ENCODE data around the gene VEGFA.

VEGFA gene

DNA sequence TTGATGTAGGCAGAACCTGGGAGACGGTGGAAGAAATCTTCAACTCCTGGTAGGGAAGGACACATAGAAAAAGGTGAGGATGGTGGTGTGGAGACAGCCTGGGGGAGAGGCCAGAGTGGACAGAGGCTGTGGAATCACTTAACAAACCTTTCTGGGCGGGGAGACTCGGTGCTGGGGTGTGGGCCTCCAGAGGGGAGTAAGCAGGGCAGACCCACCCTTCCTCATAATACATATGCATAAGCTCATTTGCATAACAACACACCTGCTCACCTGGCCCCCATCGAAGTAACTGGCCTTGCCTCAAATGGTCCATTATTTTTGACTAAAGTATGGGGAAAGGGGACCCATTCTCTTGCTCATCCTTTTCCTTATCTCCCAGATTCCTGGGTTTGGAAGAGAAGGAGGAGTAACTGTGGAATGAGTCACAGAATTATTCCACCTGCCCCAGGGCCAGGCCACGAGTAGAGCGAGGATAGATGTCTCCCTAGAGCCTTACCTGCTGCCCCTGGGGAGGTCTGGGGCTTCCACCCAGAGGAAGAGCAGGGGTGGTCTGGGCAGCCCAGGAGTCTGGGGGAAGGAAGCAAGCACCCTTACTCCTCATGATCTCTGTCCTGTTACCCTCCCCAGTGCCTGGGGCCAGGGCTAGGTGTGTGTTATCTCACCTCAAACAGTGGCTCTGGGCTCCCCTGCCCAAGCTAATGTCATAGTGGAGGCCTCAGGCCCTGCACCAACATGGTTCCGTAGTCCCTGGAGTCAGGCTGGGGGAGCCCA, 10.7 kb upstream of the VEGFA start:
- DNase-seq (ENCODE audit: low spot score): no peak

DNA sequence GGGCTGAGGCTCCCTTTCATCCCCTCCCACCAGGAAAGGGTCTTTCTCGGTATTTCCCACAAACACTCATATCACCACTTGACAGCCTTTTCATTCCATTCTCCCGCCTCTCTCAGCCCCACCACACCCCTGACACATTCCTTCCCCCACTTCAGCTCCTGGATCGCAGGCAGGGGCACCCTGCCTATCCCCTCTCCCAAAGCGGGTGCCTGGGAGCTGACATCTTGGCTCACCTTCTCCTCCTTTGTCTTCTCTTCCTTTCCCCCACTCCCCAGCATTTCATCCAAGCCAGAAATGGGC, 10.2 kb upstream of the VEGFA start:
- DNase-seq (ENCODE audit: low spot score): no peak

DNA sequence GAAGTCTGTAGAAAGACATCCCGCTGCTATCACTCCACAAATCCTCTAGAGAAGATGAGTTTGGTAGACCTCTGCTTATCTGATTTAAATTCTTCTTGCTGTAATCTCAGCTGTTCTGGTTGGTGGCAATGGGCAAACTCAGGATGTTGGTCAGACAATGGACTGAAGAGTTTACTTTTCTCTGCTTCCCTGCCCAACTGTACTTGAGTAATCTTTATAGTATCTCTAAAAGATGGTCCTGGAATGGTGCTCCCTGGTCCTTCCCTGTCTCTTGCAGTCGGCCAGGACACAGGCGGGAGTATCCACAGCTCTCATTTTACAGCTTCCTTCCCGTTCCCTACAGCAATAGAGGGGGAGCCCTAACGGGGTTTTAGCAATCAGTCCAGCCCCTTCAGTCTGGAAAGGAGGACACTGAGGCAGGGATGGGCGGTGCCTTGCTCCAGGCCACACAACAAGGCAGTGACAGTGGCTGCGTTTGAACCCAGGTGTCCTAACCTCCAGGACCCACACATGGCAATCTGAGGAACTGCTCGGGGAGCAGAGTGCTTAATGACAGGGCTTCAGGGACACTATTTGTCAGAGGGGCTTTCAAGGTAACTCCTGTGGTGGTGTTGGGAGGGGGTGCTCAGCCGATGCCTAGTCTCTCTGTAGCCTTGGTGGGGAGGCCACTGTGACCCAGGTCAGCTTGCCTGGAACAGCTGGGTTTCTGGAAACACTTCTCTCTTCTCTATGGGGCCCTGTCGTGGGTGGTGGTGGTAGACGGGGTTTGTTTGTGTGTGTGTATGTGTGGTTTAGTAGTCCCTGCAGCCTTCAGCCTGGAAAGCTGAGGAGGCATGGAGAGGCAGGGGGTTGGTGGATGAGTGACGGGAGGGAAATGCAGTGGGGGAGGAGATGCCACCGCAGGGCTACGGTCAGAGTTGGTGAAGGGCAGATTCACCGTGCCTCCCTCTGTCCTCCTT, 9.5 kb upstream of the VEGFA start:
- DNase-seq (ENCODE audit: low spot score): no peak

DNA sequence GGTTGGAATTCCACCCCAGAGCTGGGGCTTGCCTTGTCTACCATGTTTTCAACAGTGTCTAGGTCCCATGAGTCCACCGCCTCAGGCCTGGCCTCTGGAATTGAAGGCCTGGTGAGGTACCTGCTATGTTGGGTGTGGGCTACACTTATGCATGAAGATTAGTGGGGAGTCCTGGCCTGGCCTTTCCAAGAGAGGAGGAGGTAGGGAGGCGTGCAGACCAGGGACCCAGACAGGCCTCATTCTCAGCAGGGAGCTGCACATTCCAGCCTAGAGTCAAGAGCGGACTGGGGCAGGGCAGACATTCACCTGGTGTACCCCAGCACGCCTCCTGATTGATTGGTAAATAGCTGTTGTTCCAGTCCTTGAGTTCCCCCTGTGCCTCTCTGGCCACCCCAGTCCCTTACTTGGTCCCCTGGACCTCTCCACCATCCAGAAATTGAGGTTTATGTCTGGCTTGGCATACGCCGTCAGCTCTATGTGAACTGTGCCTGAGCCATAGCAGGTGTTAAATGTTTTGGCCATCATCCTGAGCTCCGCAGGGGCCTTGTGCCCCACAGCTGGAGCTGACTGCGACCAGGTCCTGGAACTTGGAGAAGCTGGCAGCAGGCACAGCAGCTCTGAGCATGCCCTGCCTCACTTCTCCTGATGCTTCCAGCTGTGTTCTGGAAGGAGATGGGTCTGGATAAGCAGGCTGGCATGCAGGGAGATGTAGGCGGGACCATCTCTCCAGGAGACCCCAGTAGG, 8.2 kb upstream of the VEGFA start:
- DNase-seq (ENCODE audit: low spot score): no peak

DNA sequence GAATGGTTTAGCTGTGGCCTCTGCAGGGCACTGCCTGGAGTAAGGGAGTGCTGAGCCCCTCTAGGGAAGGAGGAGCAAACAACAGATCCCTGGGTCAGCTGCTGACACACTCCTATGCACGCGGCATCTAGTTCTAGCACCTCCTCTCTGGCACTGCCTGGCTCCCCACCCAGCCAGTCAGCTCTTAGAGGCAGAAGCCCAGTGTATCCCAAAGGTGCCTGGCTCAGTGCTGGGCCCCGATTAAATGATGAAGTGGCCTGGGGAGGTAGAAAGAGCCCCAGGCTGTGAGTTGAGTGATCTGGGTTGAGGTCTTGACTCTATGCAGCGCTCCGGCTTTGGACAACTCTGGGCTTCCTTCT, 7.6 kb upstream of the VEGFA start:
- no peak for DNase-seq (ENCODE audit: low spot score)

DNA sequence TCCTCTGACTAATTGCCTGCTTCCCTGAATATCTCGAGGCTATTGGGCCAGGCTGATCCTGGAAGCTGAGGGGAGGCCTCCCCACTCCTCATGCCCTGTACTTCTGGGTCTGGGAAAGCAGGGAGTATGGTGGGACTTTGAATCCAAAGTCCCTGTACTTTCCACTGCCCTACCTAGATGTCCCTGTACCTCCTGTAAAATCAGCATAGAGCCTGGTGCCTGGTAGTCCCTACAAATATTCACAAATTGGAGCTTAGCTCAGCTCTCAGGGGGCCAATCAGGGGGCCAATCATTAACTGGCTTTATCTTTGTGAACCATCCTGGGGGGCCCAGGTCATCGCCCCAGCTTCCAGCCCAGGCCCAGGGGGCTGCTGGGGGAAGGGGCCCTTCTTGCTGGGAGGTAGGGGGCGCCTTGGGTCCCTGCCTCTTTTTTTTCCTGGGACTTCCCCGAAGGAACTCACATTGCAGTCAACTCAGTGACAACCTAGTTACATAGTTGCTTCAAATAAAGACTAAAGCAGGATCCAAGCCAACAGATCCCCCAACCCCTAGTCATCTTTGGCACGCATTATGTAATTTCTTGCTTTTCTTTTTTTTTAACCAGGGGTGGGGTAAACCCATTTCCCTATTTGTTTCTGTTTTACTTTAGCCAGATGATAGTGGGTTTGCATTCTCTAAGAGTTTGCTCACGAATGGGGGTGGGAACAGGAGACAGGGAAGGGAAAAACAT, 6.9 kb upstream of the VEGFA start:
- no peak for DNase-seq (ENCODE audit: low spot score)

DNA sequence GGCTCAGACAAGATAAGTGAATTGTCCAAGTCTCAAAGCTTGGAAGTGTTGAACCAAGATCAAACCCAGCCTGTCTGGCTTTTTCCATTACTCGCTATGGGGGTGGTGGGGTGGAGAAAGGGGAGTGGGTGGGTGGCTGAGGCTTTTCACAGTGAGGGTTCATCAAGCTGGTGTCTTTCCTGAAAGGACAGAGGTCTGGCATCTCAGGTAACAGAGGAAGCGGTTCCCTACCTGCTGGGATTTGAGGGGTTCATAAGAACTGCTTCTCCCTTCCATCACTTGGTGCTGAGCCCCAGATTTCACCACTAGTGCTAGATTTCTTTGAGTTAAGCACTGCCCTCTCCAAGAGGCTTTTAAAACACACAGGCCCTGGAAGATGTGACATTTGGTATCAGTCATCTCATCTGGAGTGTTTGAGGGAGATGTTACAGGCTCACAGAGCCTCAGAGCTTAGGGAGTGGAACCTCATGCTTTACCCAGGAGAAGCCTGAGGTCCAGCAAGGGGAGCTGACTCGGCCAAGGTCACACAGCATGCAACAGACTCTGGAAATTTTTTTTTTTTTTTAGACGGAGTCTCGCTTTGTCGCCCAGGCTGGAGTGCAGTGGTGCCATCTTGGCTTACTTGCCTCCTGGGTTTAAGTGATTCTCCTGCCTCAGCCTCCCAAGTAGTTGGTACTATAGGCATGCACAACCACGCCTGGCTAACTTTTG, 6.0 kb upstream of the VEGFA start:
- no peak for DNase-seq (ENCODE audit: low spot score)

DNA sequence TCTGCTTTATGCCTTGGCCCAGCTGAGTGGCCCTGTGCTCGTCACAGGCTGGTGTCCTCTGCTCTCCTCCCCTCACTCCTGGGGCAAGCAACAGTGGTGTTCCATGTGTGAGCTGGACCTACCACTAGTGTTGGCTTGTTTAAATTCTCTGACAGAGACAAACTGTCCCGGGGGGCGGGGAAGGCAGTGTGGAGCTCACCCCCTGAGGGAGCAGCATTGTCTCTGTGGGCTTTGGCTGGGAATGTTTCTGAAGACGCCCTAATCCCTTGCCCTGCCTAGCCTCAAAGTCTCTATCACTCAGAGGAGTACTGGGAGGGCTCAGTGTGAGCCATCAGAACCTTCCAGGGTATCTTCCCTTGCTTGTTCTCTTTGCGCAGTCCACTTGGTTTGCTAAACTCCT, 5.2 kb upstream of the VEGFA start:
- no peak for DNase-seq (ENCODE audit: low spot score)

DNA sequence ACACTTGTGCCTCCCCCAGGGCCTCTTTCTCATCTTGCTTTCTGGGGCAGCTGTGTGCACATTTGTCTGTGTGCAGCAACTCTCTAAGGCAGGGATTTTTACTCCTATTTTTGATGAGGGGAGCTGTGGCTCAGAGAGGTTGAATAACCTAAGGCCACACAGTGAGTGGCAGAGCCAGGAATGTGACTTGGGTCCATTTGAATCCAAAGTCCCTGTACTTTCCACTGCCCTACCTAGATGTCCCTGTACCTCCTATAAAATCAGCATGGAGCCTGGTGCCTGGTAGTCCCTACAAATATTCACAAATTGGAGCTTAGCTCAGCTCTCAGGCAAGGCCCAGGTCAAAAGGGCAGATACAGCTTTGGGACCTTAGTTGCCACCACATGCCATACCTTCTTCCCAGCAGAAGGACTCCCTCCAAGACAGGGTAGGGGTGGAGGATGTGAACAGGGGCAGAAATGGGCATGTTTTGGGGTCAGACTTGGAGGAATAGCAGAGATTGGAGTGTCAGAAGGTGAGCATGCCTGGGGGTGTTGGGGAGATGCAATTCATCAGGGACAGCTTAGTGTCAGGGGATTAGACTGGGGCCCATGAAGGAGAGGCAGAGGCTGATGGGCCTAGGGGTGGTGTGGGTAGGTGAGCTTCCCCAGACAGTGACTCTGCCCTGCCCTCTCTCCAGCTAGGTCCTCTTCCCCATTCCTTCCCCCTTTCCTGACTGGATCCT, 4.1 kb upstream of the VEGFA start:
- no peak for DNase-seq (ENCODE audit: low spot score)

DNA sequence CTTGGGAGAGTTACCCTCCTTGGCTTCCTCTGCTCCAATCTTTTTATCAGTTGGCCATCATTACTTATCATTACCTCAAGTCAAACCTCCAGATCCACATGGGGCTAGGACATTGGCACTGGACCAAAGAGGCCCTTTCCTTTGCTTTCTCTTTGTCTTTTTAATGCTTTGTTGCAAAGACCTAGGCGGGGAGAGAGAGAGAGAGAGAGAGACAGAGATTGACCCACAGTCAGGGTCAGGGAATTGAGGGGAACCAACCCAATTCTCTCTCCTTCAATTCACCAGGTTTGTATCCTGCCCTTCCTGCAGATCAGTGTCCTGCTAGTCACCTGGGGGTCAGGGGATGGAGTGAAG, 3.5 kb upstream of the VEGFA start:
- DNase-seq (ENCODE audit: low spot score): no peak

DNA sequence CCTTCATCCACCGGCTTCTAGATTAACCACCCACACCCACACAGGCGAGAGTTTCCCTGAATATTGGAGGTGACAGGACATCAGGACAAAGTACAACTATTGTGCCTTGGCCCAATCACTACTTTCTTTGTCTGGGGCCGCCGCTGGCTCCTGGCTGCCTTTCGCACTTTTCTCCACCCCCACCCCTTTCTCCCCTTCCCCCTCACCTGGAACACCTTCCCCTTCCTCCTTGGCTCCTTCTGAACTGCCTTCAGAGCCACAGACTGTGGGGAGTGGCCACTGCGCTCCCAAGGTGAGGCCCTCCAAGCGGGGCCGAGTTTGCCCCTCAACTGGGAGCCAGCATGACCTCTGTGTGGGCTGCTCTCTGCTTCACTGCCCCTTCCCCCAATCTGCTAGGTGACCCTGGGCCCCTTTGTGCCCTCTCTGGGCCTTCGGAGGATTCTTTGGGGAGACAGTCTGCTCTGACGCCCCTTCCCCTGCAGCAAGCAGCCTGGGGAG, 3.0 kb upstream of the VEGFA start:
- no peak for DNase-seq (ENCODE audit: low spot score)

DNA sequence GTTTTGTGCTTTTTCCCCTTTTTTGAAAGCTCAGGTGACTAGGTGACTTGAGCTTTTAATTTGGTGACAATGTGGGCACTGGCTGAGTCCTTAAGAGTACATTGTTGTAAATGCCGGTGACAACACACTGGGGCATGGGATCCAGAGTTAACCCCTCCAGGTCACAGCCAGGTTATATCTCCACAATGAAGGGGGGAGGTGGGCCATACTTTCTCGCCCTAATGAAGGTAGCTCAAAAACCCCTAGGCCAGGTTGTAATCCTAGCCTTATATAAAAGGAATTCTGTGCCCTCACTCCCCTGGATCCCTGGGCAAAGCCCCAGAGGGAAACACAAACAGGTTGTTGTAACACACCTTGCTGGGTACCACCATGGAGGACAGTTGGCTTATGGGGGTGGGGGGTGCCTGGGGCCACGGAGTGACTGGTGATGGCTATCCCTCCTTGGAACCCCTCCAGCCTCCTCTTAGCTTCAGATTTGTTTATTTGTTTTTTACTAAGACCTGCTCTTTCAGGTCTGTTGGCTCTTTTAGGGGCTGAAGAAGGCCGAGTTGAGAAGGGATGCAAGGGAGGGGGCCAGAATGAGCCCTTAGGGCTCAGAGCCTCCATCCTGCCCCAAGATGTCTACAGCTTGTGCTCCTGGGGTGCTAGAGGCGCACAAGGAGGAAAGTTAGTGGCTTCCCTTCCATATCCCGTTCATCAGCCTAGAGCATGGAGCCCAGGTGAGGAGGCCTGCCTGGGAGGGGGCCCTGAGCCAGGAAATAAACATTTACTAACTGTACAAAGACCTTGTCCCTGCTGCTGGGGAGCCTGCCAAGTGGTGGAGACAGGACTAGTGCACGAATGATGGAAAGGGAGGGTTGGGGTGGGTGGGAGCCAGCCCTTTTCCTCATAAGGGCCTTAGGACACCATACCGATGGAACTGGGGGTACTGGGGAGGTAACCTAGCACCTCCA, 2.2 kb upstream of the VEGFA start:
- DNase-seq (ENCODE audit: low spot score): no peak

DNA sequence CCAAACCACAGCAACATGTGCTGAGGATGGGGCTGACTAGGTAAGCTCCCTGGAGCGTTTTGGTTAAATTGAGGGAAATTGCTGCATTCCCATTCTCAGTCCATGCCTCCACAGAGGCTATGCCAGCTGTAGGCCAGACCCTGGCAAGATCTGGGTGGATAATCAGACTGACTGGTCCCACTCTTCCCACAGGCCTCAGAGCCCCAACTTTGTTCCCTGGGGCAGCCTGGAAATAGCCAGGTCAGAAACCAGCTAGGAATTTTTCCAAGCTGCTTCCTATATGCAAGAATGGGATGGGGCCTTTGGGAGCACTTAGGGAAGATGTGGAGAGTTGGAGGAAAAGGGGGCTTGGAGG, 1.5 kb upstream of the VEGFA start:
- DNase-seq (ENCODE audit: low spot score): no peak

DNA sequence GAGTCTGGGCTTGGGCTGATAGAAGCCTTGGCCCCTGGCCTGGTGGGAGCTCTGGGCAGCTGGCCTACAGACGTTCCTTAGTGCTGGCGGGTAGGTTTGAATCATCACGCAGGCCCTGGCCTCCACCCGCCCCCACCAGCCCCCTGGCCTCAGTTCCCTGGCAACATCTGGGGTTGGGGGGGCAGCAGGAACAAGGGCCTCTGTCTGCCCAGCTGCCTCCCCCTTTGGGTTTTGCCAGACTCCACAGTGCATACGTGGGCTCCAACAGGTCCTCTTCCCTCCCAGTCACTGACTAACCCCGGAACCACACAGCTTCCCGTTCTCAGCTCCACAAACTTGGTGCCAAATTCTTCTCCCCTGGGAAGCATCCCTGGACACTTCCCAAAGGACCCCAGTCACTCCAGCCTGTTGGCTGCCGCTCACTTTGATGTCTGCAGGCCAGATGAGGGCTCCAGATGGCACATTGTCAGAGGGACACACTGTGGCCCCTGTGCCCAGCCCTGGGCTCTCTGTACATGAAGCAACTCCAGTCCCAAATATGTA, 957 bp upstream of the VEGFA start:
- peak; percentile 94 for DNase-seq (ENCODE audit: low spot score)

DNA sequence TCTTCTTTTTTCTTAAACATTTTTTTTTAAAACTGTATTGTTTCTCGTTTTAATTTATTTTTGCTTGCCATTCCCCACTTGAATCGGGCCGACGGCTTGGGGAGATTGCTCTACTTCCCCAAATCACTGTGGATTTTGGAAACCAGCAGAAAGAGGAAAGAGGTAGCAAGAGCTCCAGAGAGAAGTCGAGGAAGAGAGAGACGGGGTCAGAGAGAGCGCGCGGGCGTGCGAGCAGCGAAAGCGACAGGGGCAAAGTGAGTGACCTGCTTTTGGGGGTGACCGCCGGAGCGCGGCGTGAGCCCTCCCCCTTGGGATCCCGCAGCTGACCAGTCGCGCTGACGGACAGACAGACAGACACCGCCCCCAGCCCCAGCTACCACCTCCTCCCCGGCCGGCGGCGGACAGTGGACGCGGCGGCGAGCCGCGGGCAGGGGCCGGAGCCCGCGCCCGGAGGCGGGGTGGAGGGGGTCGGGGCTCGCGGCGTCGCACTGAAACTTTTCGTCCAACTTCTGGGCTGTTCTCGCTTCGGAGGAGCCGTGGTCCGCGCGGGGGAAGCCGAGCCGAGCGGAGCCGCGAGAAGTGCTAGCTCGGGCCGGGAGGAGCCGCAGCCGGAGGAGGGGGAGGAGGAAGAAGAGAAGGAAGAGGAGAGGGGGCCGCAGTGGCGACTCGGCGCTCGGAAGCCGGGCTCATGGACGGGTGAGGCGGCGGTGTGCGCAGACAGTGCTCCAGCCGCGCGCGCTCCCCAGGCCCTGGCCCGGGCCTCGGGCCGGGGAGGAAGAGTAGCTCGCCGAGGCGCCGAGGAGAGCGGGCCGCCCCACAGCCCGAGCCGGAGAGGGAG, 580 bp downstream of the VEGFA start:
- peak; percentile 90 for DNase-seq (ENCODE audit: low spot score)

DNA sequence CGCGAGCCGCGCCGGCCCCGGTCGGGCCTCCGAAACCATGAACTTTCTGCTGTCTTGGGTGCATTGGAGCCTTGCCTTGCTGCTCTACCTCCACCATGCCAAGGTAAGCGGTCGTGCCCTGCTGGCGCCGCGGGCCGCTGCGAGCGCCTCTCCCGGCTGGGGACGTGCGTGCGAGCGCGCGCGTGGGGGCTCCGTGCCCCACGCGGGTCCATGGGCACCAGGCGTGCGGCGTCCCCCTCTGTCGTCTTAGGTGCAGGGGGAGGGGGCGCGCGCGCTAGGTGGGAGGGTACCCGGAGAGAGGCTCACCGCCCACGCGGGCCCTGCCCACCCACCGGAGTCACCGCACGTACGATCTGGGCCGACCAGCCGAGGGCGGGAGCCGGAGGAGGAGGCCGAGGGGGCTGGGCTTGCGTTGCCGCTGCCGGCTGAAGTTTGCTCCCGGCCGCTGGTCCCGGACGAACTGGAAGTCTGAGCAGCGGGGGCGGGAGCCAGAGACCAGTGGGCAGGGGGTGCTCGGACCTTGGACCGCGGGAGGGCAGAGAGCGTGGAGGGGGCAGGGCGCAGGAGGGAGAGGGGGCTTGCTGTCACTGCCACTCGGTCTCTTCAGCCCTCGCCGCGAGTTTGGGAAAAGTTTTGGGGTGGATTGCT, 1.3 kb downstream of the VEGFA start:
- peak; percentile 80 for DNase-seq (ENCODE audit: low spot score)

DNA sequence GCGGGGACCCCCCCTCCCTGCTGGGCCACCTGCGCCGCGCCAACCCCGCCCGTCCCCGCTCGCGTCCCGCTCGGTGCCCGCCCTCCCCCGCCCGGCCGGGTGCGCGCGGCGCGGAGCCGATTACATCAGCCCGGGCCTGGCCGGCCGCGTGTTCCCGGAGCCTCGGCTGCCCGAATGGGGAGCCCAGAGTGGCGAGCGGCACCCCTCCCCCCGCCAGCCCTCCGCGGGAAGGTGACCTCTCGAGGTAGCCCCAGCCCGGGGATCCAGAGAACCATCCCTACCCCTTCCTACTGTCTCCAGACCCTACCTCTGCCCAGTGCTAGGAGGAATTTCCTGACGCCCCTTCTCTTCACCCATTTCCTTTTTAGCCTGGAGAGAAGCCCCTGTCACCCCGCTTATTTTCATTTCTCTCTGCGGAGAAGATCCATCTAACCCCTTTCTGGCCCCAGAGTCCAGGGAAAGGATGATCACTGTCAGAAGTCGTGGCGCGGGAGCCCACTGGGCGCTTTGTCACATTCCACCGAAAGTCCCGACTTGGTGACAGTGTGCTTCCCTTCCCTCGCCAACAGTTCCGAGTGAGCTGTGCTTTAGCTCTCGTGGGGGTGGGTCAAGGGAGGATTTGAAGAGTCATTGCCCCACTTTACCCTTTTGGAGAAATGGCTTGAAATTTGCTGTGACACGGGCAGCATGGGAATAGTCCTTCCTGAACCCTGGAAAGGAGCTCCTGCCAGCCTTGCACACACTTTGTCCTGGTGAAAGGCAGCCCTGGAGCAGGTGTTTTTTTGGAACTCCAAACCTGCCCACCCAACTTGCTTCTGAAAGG, 2.1 kb downstream of the VEGFA start:
- DNase-seq (ENCODE audit: low spot score): peak; percentile 91
